Gastroesophageal sphincter (tissue), 4 donors: ENCODE measurements around the gene RYR2. TPM values are rescaled to one million over a fixed set of nuclear protein-coding genes. Genes with fewer than 3 reads are reported as not detected.

Source experiments
- ATAC-seq: fragments of 150-250 bp; one replicate; pipeline ENCODE4 v1.9.1; 2016; ENCODE audit warnings: mild to moderate bottlenecking, moderate library complexity
- H3K27ac ChIP-seq, 4 donors: fragments of 200-600 bp; sonication (generic) in 3 of 4; 1 replicate in 3 of 4; 2 replicates in 1 of 4; pipeline ENCODE4 v1.5.1; 2016 to 2019
- H3K27me3 ChIP-seq: fragments of 200-600 bp; sonication (generic); one replicate; pipeline ENCODE4 v1.5.1; 2019
- H3K36me3 ChIP-seq, 2 donors: fragments of 200-600 bp; sonication (generic); one replicate each; pipeline ENCODE4 v1.5.1; 2019; ENCODE audit warnings: control low read depth in 1 of 2
- H3K4me1 ChIP-seq, 3 donors: fragments of 200-600 bp; sonication (generic); 1 replicate in 2 of 3; 2 replicates in 1 of 3; pipeline ENCODE4 v1.5.1; 2016 to 2019; ENCODE audit warnings: control low read depth in 2 of 3
- H3K4me3 ChIP-seq, 2 donors: fragments of 200-600 bp; sonication (generic); one replicate each; pipeline ENCODE4 v1.5.1; 2019; ENCODE audit warnings: mild to moderate bottlenecking in 1 of 2, moderate library complexity in 1 of 2
- H3K9me3 ChIP-seq, 3 donors: fragments of 200-600 bp; sonication (generic); one replicate each; pipeline ENCODE4 v1.5.1; 2017 to 2019; ENCODE audit warnings: control low read depth in 2 of 3
- EP300 ChIP-seq: sonication (generic); formaldehyde crosslinking; IDR thresholded peaks from one replicate; pipeline ENCODE4 v1.6.1; 2017; ENCODE audit warnings: antibody characterized with exemption, mild to moderate bottlenecking
- POLR2A ChIP-seq, 2 donors: fragments of 450-650 bp; IDR thresholded peaks; one replicate each; pipeline ENCODE4 v1.6.1; 2017; ENCODE audit warnings: antibody characterized with exemption in 2 of 2, mild to moderate bottlenecking in 2 of 2, moderate library complexity in 1 of 2
- POLR2AphosphoS5 ChIP-seq: sonication (generic); formaldehyde crosslinking; IDR thresholded peaks from one replicate; pipeline ENCODE4 v1.6.1; 2017; ENCODE audit warnings: antibody characterized with exemption
- WGBS, 2 donors: methylation state at CpG; one replicate each; pipeline ENCODE4 v1.1.5; 2018; ENCODE audit warnings: low coverage in 1 of 2; 5-methylcytosine and 5-hydroxymethylcytosine counted together
- total RNA-seq, 4 donors: library from RNA; depleted of rRNA; stranded (reverse); fragments of >200 nt; gene quantifications; one replicate each; pipeline ENCODE4 v1.1.0, GENCODE V29; 2016
- TF ChIP-seq, protein P1 (sequence below), 4 experiments: fragments of 200-600 bp in 2 of 4; fragments of 450-650 bp in 2 of 4; sonication (generic) in 1 of 4; IDR thresholded peaks; one replicate each; pipeline ENCODE4 v1.5.1; 2017 to 2019; ENCODE audit warnings: antibody characterized with exemption in 4 of 4, mild to moderate bottlenecking in 2 of 4, moderate library complexity in 2 of 4

The RYR2 gene
- total RNA-seq, 4 donors from 2014 or later: 27.4 to 78.8 (median 42.7) TPM

- no peaks in the 10 kb centered on the region for H3K27me3 ChIP-seq
- H3K9me3 ChIP-seq: no peaks in the 10 kb centered on the region
- H3K36me3 ChIP-seq: no peaks in the 10 kb centered on the region
- H3K4me3 ChIP-seq: no peak overlapping the region
- no peak overlapping the region for H3K27ac ChIP-seq
- no peak for ATAC-seq
- H3K4me1 ChIP-seq: no peaks in the 10 kb centered on the region
- WGBS, 2 donors: 77 to 80% methylated on average over 4 of the region's 4 CpGs
- TF ChIP-seq EP300: no peak
- TF ChIP-seq, protein P1, sequence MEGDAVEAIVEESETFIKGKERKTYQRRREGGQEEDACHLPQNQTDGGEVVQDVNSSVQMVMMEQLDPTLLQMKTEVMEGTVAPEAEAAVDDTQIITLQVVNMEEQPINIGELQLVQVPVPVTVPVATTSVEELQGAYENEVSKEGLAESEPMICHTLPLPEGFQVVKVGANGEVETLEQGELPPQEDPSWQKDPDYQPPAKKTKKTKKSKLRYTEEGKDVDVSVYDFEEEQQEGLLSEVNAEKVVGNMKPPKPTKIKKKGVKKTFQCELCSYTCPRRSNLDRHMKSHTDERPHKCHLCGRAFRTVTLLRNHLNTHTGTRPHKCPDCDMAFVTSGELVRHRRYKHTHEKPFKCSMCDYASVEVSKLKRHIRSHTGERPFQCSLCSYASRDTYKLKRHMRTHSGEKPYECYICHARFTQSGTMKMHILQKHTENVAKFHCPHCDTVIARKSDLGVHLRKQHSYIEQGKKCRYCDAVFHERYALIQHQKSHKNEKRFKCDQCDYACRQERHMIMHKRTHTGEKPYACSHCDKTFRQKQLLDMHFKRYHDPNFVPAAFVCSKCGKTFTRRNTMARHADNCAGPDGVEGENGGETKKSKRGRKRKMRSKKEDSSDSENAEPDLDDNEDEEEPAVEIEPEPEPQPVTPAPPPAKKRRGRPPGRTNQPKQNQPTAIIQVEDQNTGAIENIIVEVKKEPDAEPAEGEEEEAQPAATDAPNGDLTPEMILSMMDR (IDR thresholded peaks at IDR 0.05): no peak
- TF ChIP-seq POLR2AphosphoS5: no peak
- TF ChIP-seq POLR2A (IDR thresholded peaks at IDR 0.05): no peak
Measured at GRCh38 chr1:237296861-237297260, 254.9 kb downstream of the RYR2 start.

DNA sequence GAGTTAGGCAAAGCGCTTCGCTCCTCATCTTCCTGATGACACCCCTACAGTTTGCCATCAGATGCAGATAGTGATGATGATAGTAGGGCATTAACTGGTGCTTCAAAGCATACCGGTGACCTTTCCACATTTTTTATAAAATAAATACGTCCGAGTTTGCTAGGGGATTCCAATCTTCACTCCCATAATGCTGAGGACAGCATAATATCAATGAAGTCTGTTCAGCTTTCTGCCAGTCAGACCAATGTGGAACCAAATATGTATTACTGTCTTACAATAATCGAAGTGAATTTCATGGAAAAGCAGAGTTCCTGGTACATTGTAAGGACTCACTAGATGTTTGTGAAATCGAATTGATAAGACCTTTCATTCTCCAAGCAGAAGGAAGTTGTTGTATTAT, 258.7 kb downstream of the RYR2 start:
- WGBS, 2 donors: 90% methylated on average over 6 to 7 of the region's 7 CpGs
- Histone ChIP-seq H3K9me3 (no peaks in the 10 kb centered on the region), H3K27ac (no peak overlapping the region), H3K27me3 (no peaks in the 10 kb centered on the region), H3K4me1 (peaks cover 0 to 16% (median 0%) of the 10 kb centered on the region in 3 donors), H3K36me3 (no peaks in the 10 kb centered on the region), H3K4me3 (no peak overlapping the region)
- ATAC-seq: no peak
- TF ChIP-seq POLR2AphosphoS5 (no peak), EP300 (no peak), POLR2A (IDR thresholded peaks at IDR 0.05) (no peak)
- TF ChIP-seq, protein P1 (IDR thresholded peaks at IDR 0.05): no peak

DNA sequence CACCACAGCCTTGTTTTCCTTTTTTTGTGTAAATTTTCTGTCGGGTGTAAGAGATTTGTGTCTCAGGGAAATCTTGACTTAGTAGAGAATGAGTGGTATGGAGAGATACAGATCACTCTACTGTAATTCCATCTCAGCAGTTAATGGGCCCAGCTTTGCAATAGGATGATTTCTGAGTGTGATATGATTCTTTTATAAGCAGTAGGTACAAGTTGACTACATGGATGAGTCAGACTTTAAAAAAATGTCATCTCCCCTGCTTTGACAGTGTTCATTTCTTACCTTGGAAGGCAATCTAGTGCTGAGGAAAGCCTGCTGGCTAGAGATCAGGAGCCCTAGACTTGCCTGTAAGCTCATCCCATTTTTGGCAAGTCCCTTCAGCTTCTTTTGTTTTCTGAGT, 261.9 kb downstream of the RYR2 start:
- peak; percentile 73 for ATAC-seq
- Histone ChIP-seq H3K27ac (peak overlapping the region; percentile 59 to 74 (median 67)), H3K4me1 (peaks cover 0 to 16% (median 0%) of the 10 kb centered on the region in 3 donors), H3K36me3 (no peaks in the 10 kb centered on the region), H3K9me3 (no peaks in the 10 kb centered on the region), H3K27me3 (no peaks in the 10 kb centered on the region), H3K4me3 (no peak overlapping the region)
- TF ChIP-seq POLR2AphosphoS5 (peak; percentile 18), POLR2A (IDR thresholded peaks at IDR 0.05) (no peak)
- 17 to 60% methylated on average over 1 of the region's 1 CpG for WGBS, 2 donors

DNA sequence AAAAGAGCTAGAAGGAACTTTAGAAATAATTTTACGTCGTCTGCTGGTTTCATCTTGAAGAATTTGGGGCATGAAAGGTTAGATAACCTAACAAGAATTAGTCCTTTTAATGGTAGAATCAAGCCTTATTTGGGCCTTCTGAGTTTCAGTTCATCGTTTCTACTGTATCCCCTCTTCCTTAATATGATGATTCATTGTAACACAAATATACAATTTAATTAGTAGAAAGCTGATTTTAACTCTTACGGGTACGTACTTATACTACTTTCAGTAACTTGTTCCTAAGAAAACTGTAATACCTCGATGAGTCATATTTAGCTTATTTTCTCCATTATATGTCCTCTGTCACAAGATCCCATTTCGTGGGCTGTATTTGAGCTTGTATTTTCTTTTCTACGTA, 264.7 kb downstream of the RYR2 start:
- Histone ChIP-seq H3K36me3 (no peaks in the 10 kb centered on the region), H3K4me3 (no peak overlapping the region), H3K27me3 (no peaks in the 10 kb centered on the region), H3K4me1 (peaks cover 0 to 16% (median 0%) of the 10 kb centered on the region in 3 donors), H3K9me3 (no peaks in the 10 kb centered on the region), H3K27ac (peak overlapping the region in 3 of 4 donors; percentile 16 to 63 (median 57))
- no peak for ATAC-seq
- no peak for TF ChIP-seq EP300
- TF ChIP-seq, protein P1 (IDR thresholded peaks at IDR 0.05): no peak
- TF ChIP-seq POLR2A (IDR thresholded peaks at IDR 0.05): no peak
- no peak for TF ChIP-seq POLR2AphosphoS5
- 76 to 78% methylated on average over 8 of the region's 8 CpGs for WGBS, 2 donors

GRCh38 chr1:237309595-237310118, 267.7 kb downstream of the RYR2 start:
- Histone ChIP-seq H3K4me3 (no peak overlapping the region), H3K36me3 (no peaks in the 10 kb centered on the region), H3K27me3 (no peaks in the 10 kb centered on the region), H3K9me3 (peaks cover 0 to 4% (median 0%) of the 10 kb centered on the region in 3 donors), H3K4me1 (peaks cover 0 to 2% (median 0%) of the 10 kb centered on the region in 3 donors), H3K27ac (peak overlapping the region in 1 of 4 donors; percentile 29)
- ATAC-seq: no peak
- TF ChIP-seq, protein P1 (IDR thresholded peaks at IDR 0.05): no peak
- TF ChIP-seq POLR2A (IDR thresholded peaks at IDR 0.05) (no peak), POLR2AphosphoS5 (no peak), EP300 (no peak)
- 100% methylated on average over 2 of the region's 32 CpGs; no CpG with 5 or more reads in 1 of the 2 donors for WGBS, 2 donors
